SH-SY5Y (cell line): ENCODE results near the gene RMND5A.

Source experiments
- GATA2 ChIP-seq: IDR thresholded peaks from 2 replicates; pipeline ENCODE4 v1.6.1; 2011; ENCODE audit warnings: mild to moderate bottlenecking, low read depth, low read length
- GATA3 ChIP-seq: IDR thresholded peaks from 2 replicates; pipeline ENCODE4 v1.6.1; 2011; ENCODE audit warnings: low read depth, mild to moderate bottlenecking, low read length, moderate library complexity

- TF ChIP-seq GATA3 (no peak), GATA2 (no peak)
Measured at GRCh38 chr2:86800856-86801567, 80.9 kb downstream of the RMND5A start.
